CD14-positive monocyte (primary cell): ENCODE results near the gene PRKAR1B. TPM values are rescaled to one million over a fixed set of nuclear protein-coding genes. Genes with fewer than 3 reads are reported as not detected.

Experiments used
- DNase-seq, 3 donors: peaks; one replicate each; pipeline ENCODE4 v3.0.0-alpha.2; 2011 to 2022
- H2AFZ ChIP-seq: 2 replicates; pipeline ENCODE4 v1.6.0; 2012; ENCODE audit warnings: mild to moderate bottlenecking, low read depth, low read length, inconsistent platforms; ENCODE audit not compliant: insufficient read depth, poor library complexity, severe bottlenecking
- H3K27ac ChIP-seq, 2 donors: 1 replicate in 1 of 2; 2 replicates in 1 of 2; pipeline ENCODE4 v1.5.1; 2012 to 2013; ENCODE audit warnings: low read length in 2 of 2, control low read depth in 1 of 2, inconsistent platforms in 1 of 2, low read depth in 1 of 2, mild to moderate bottlenecking in 1 of 2
- H3K27me3 ChIP-seq, 2 donors: one replicate each; pipeline versions ENCODE4 v1.6.0 to v1.6.1; 2011 to 2013; ENCODE audit warnings: low read length in 2 of 2; ENCODE audit not compliant: control insufficient read depth in 2 of 2, insufficient read depth in 2 of 2
- H3K36me3 ChIP-seq, 2 donors: replicated peaks in 1 of 2; 1 replicate in 1 of 2; 2 replicates in 1 of 2; pipeline versions ENCODE4 v1.5.1 to v1.6.1; 2012 to 2013; ENCODE audit warnings: low read length in 2 of 2, control low read depth in 1 of 2, inconsistent platforms in 1 of 2, mild to moderate bottlenecking in 1 of 2; ENCODE audit not compliant: insufficient read depth in 2 of 2, control insufficient read depth in 1 of 2
- H3K4me1 ChIP-seq, 2 donors: 1 replicate in 1 of 2; 2 replicates in 1 of 2; pipeline versions ENCODE4 v1.5.1 to v1.6.1; 2012 to 2013; ENCODE audit warnings: low read length in 2 of 2, control low read depth in 1 of 2, inconsistent platforms in 1 of 2, mild to moderate bottlenecking in 1 of 2, moderate library complexity in 1 of 2; ENCODE audit not compliant: insufficient read depth in 2 of 2, control insufficient read depth in 1 of 2
- H3K4me2 ChIP-seq: replicated peaks from 2 replicates; pipeline ENCODE3; 2012; ENCODE audit warnings: low read length, moderate library complexity, mild to moderate bottlenecking; ENCODE audit not compliant: poor library complexity, severe bottlenecking; ENCODE audit errors: extremely low read depth
- H3K4me3 ChIP-seq, 3 experiments: fragments of 200-600 bp in 1 of 3; sonication (generic) in 1 of 3; replicated peaks in 1 of 3; 1 replicate in 2 of 3; 2 replicates in 1 of 3; pipeline ENCODE4 v1.5.1; 2011 to 2013; ENCODE audit warnings: low read length in 3 of 3, mild to moderate bottlenecking in 3 of 3, control low read depth in 2 of 3, low read depth in 2 of 3, inconsistent platforms in 1 of 3, moderate library complexity in 1 of 3
- H3K79me2 ChIP-seq: 2 replicates; pipeline ENCODE4 v1.6.0; 2012; ENCODE audit warnings: mild to moderate bottlenecking, control low read depth, inconsistent platforms, low read length, moderate library complexity; ENCODE audit not compliant: insufficient read depth
- H3K9ac ChIP-seq: 2 replicates; pipeline ENCODE4 v1.6.0; 2017; ENCODE audit warnings: low read length, mild to moderate bottlenecking; ENCODE audit not compliant: insufficient read depth, poor library complexity, severe bottlenecking
- H3K9me3 ChIP-seq, 2 donors: replicated peaks in 1 of 2; 1 replicate in 1 of 2; 2 replicates in 1 of 2; pipeline versions ENCODE4 v1.5.1 to v1.6.1; 2012 to 2013; ENCODE audit warnings: low read length in 2 of 2, control low read depth in 1 of 2; ENCODE audit not compliant: control insufficient read depth in 1 of 2, insufficient read depth in 1 of 2
- H4K20me1 ChIP-seq: 2 replicates; pipeline ENCODE4 v1.6.0; 2012; ENCODE audit warnings: mild to moderate bottlenecking, low read length, control low read depth, moderate library complexity; ENCODE audit not compliant: insufficient read depth
- H3K27ac Mint-ChIP-seq, 7 donors: one replicate each; pipeline ENCODE4 v1.8.0; 2020; ENCODE audit warnings: mild to moderate bottlenecking in 7 of 7, mixed read lengths in 7 of 7, moderate library complexity in 6 of 7, inconsistent platforms in 2 of 7
- H3K27me3 Mint-ChIP-seq, 3 donors: one replicate each; pipeline ENCODE4 v1.8.0; 2021 to 2022; ENCODE audit warnings: low read depth in 3 of 3, mild to moderate bottlenecking in 3 of 3, mixed read lengths in 3 of 3, moderate library complexity in 3 of 3, inconsistent platforms in 1 of 3
- H3K36me3 Mint-ChIP-seq, 2 donors: one replicate each; pipeline ENCODE4 v1.8.0; 2020; ENCODE audit warnings: mixed read lengths in 2 of 2, inconsistent platforms in 1 of 2, mild to moderate bottlenecking in 1 of 2
- H3K4me1 Mint-ChIP-seq: one replicate; pipeline ENCODE4 v1.8.0; 2020; ENCODE audit warnings: mild to moderate bottlenecking, mixed read lengths
- H3K4me3 Mint-ChIP-seq, 2 donors: one replicate each; pipeline ENCODE4 v1.8.0; 2020; ENCODE audit warnings: mild to moderate bottlenecking in 2 of 2, mixed read lengths in 2 of 2, moderate library complexity in 1 of 2
- H3K9me3 Mint-ChIP-seq, 7 donors: one replicate each; pipeline ENCODE4 v1.8.0; 2020 to 2022; ENCODE audit warnings: mixed read lengths in 7 of 7, mild to moderate bottlenecking in 6 of 7, moderate library complexity in 6 of 7, inconsistent platforms in 2 of 7
- CTCF ChIP-seq: fragments of 200-600 bp; IDR thresholded peaks from one replicate; pipeline ENCODE4 v1.8.0; 2022; ENCODE audit warnings: antibody characterized with exemption, mild to moderate bottlenecking
- WGBS: methylation state at CpG from one replicate; pipeline ENCODE4 v1.1.5; 2013; ENCODE audit warnings: missing lambda C conversion rate; ENCODE audit not compliant: insufficient coverage; 5-methylcytosine and 5-hydroxymethylcytosine counted together
- intact Hi-C, 2 donors: fragments of 100-400 bp; cut with micrococcal nuclease; formaldehyde crosslinking; loops; one replicate each; pipeline versions ENCODE4 v1.15.0 to v1.15.1; 2023
- polyA plus RNA-seq, 3 donors: library from polyadenylated mRNA; depleted of rRNA in 1 of 3; unstranded in 2 of 3; stranded (reverse) in 1 of 3; fragments of 300-500 nt in 2 of 3; fragments of >200 nt in 1 of 3; fragmentation: Illumina TruSeq in 2 of 3; gene quantifications; 1 replicate in 2 of 3; 2 replicates in 1 of 3; pipeline ENCODE4 v1.2.3, GENCODE V29; 2012 to 2021

Gene PRKAR1B
- polyA plus RNA-seq, 3 donors, result 0.94 to 2.1 (median 1.1) TPM

GRCh38 chr7:600149-601035 lies 126.7 kb downstream of the PRKAR1B start:
- H3K79me2 ChIP-seq, result no peaks in the 10 kb centered on the region
- H3K27me3 ChIP-seq, result no peaks in the 10 kb centered on the region
- peaks cover 2 to 8% (median 5%) of the 10 kb centered on the region in 3 donors for H3K27me3 Mint-ChIP-seq
- H3K9ac ChIP-seq, result no peak overlapping the region
- peaks cover 0 to 11% of the 10 kb centered on the region in 2 donors for H3K9me3 ChIP-seq
- intact Hi-C loops, result loop anchor here (5.0 to 10.0 kb wide), 3 partner anchors 124 to 357 kb away; partner anchors contain the start of genes DNAAF5 (in 1 of the 2), GET4 (in 1 of the 2) and PRKAR1B (in 1 of the 2)
- no peak for TF ChIP-seq CTCF
- H3K36me3 Mint-ChIP-seq, result peaks cover 6 to 8% of the 10 kb centered on the region in 2 donors
- peak overlapping the region in 1 of 2 donors; percentile 96 for H3K27ac ChIP-seq
- H3K4me3 ChIP-seq, result no peak overlapping the region
- no peak for DNase-seq
- H3K9me3 Mint-ChIP-seq, result peaks cover 6 to 27% (median 10%) of the 10 kb centered on the region in 7 donors
- H2AFZ ChIP-seq, result no peak overlapping the region
- peaks cover 43 to 44% of the 10 kb centered on the region in 2 donors for H3K4me1 ChIP-seq
- no peak overlapping the region for H3K4me2 ChIP-seq
- H3K4me3 Mint-ChIP-seq, result peak overlapping the region in 1 of 2 donors; percentile 51
- H3K4me1 Mint-ChIP-seq, result peaks cover 41% of the 10 kb centered on the region
- H4K20me1 ChIP-seq, result no peaks in the 10 kb centered on the region
- WGBS, result 98% methylated on average over 31 of the region's 33 CpGs
- peak overlapping the region in 6 of 7 donors; percentile 33 to 99 (median 88) for H3K27ac Mint-ChIP-seq
- no peaks in the 10 kb centered on the region for H3K36me3 ChIP-seq

- Histone ChIP-seq H3K4me1 (peaks cover 28 to 29% of the 10 kb centered on the region in 2 donors), H2AFZ (no peak overlapping the region), H3K9ac (no peak overlapping the region), H3K4me3 (no peak overlapping the region), H3K27ac (no peak overlapping the region), H4K20me1 (no peaks in the 10 kb centered on the region), H3K9me3 (peaks cover 0 to 5% of the 10 kb centered on the region in 2 donors), H3K27me3 (no peaks in the 10 kb centered on the region), H3K36me3 (no peaks in the 10 kb centered on the region), H3K79me2 (no peaks in the 10 kb centered on the region), H3K4me2 (no peak overlapping the region)
- no peak for TF ChIP-seq CTCF
- Mint-ChIP-seq H3K27ac (peak overlapping the region in 1 of 7 donors; percentile 63), H3K4me3 (no peak overlapping the region), H3K27me3 (peaks cover 4 to 8% (median 5%) of the 10 kb centered on the region in 3 donors), H3K9me3 (peaks cover 3 to 19% (median 6%) of the 10 kb centered on the region in 7 donors), H3K4me1 (peaks cover 27% of the 10 kb centered on the region), H3K36me3 (peaks cover 6 to 8% of the 10 kb centered on the region in 2 donors)
- DNase-seq, result no peak
- intact Hi-C loops, result no loop called here
- WGBS, result 99% methylated on average over 17 of the region's 19 CpGs
Measured at GRCh38 chr7:598899-599298, 128.2 kb downstream of the PRKAR1B start.
